ENCODE data around the gene PNLDC1. TPM values are rescaled to one million over a fixed set of nuclear protein-coding genes. Genes with fewer than 3 reads are reported as not detected.

The PNLDC1 gene
- total RNA-seq, 1 donor from 2014 or later, result 0.11 TPM

- no peaks in the 10 kb centered on the region for H3K79me2 ChIP-seq (ENCODE audit: insufficient read depth, low read length)
- H3K36me3 Mint-ChIP-seq (ENCODE audit: low read depth, unreplicated experiment), result no peaks in the 10 kb centered on the region
- H3K4me1 ChIP-seq (ENCODE audit: insufficient read depth, low read length), result no peaks in the 10 kb centered on the region
- H3K27me3 ChIP-seq (ENCODE audit: insufficient read depth, low read length), result peaks cover 3% of the 10 kb centered on the region
- no peaks in the 10 kb centered on the region for H3K4me1 Mint-ChIP-seq (ENCODE audit: low read depth, unreplicated experiment)
- H3K27me3 Mint-ChIP-seq (ENCODE audit: low read depth, unreplicated experiment), result peaks cover 3% of the 10 kb centered on the region
- no peak for DNase-seq (ENCODE audit: low read depth)
- no peaks in the 10 kb centered on the region for H3K9me3 Mint-ChIP-seq (ENCODE audit: unreplicated experiment)
- no peaks in the 10 kb centered on the region for H3K9me3 ChIP-seq (ENCODE audit: insufficient read depth, low read depth, low read length)
- no peak for FAIRE-seq
- H3K4me2 ChIP-seq (ENCODE audit: low read length), result no peak overlapping the region
- no peak for TF ChIP-seq EZH2 (IDR thresholded peaks at IDR 0.05; ENCODE audit: insufficient read depth, low read length)
- TF ChIP-seq, protein P1, sequence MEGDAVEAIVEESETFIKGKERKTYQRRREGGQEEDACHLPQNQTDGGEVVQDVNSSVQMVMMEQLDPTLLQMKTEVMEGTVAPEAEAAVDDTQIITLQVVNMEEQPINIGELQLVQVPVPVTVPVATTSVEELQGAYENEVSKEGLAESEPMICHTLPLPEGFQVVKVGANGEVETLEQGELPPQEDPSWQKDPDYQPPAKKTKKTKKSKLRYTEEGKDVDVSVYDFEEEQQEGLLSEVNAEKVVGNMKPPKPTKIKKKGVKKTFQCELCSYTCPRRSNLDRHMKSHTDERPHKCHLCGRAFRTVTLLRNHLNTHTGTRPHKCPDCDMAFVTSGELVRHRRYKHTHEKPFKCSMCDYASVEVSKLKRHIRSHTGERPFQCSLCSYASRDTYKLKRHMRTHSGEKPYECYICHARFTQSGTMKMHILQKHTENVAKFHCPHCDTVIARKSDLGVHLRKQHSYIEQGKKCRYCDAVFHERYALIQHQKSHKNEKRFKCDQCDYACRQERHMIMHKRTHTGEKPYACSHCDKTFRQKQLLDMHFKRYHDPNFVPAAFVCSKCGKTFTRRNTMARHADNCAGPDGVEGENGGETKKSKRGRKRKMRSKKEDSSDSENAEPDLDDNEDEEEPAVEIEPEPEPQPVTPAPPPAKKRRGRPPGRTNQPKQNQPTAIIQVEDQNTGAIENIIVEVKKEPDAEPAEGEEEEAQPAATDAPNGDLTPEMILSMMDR (IDR thresholded peaks at IDR 0.05; ENCODE audit: insufficient read depth, low read depth, low read length), result no peak
- H2AFZ ChIP-seq (ENCODE audit: low read depth, low read length), result no peak overlapping the region
- H3K27ac ChIP-seq (ENCODE audit: low read depth, low read length), result no peak overlapping the region
- no peak overlapping the region for H3K4me3 ChIP-seq (ENCODE audit: insufficient read depth, low read depth, low read length)
- H4K20me1 ChIP-seq (ENCODE audit: insufficient read depth, low read length), result no peaks in the 10 kb centered on the region
- H3K9ac ChIP-seq (ENCODE audit: low read length), result no peak overlapping the region
- H3K27ac Mint-ChIP-seq (ENCODE audit: unreplicated experiment), result no peak overlapping the region
- no peaks in the 10 kb centered on the region for H3K36me3 ChIP-seq (ENCODE audit: insufficient read depth, low read length)
- H3K4me3 Mint-ChIP-seq (ENCODE audit: unreplicated experiment), result no peak overlapping the region
These were observed 58.2 kb downstream of the PNLDC1 start for GRCh38 chr6:159858259-159858658.

DNA sequence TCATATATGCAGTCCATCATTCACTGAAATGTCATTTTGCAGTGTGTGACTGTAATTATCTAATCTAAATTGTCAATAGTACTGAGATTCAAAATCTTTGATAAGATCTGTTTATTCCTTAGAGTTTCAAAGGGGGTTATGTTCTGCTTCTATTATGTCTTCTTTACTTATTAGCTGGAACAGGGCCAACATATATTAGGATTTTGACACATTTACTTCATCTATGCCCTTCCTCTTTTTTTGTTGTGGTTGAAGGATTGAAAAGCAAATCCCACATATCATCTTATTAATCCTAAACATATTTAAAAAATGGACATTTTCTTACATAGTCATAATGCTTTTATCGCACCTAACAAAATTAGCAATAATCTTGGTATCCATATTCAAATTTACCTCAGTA lies 60.4 kb downstream of the PNLDC1 start:
- DNase-seq (ENCODE audit: low read depth) (no peak), FAIRE-seq (no peak)
- no peak overlapping the region for H3K9ac ChIP-seq (ENCODE audit: low read length)
- no peak overlapping the region for H3K4me3 Mint-ChIP-seq (ENCODE audit: unreplicated experiment)
- no peaks in the 10 kb centered on the region for H3K79me2 ChIP-seq (ENCODE audit: insufficient read depth, low read length)
- H3K4me2 ChIP-seq (ENCODE audit: low read length), result no peak overlapping the region
- peaks cover 3% of the 10 kb centered on the region for H3K27me3 ChIP-seq (ENCODE audit: insufficient read depth, low read length)
- H3K9me3 ChIP-seq (ENCODE audit: insufficient read depth, low read depth, low read length), result no peaks in the 10 kb centered on the region
- H3K36me3 ChIP-seq (ENCODE audit: insufficient read depth, low read length), result no peaks in the 10 kb centered on the region
- no peak overlapping the region for H3K27ac ChIP-seq (ENCODE audit: low read depth, low read length)
- H3K4me1 Mint-ChIP-seq (ENCODE audit: low read depth, unreplicated experiment), result no peaks in the 10 kb centered on the region
- no peak overlapping the region for H2AFZ ChIP-seq (ENCODE audit: low read depth, low read length)
- H3K27ac Mint-ChIP-seq (ENCODE audit: unreplicated experiment), result no peak overlapping the region
- H3K4me3 ChIP-seq (ENCODE audit: insufficient read depth, low read depth, low read length), result no peak overlapping the region
- no peaks in the 10 kb centered on the region for H4K20me1 ChIP-seq (ENCODE audit: insufficient read depth, low read length)
- no peaks in the 10 kb centered on the region for H3K4me1 ChIP-seq (ENCODE audit: insufficient read depth, low read length)
- no peaks in the 10 kb centered on the region for H3K36me3 Mint-ChIP-seq (ENCODE audit: low read depth, unreplicated experiment)
- H3K9me3 Mint-ChIP-seq (ENCODE audit: unreplicated experiment), result peaks cover 2% of the 10 kb centered on the region
- TF ChIP-seq, protein P1 (IDR thresholded peaks at IDR 0.05; ENCODE audit: insufficient read depth, low read depth, low read length), result no peak
- TF ChIP-seq EZH2 (IDR thresholded peaks at IDR 0.05; ENCODE audit: insufficient read depth, low read length), result no peak
- peaks cover 4% of the 10 kb centered on the region for H3K27me3 Mint-ChIP-seq (ENCODE audit: low read depth, unreplicated experiment)

DNA sequence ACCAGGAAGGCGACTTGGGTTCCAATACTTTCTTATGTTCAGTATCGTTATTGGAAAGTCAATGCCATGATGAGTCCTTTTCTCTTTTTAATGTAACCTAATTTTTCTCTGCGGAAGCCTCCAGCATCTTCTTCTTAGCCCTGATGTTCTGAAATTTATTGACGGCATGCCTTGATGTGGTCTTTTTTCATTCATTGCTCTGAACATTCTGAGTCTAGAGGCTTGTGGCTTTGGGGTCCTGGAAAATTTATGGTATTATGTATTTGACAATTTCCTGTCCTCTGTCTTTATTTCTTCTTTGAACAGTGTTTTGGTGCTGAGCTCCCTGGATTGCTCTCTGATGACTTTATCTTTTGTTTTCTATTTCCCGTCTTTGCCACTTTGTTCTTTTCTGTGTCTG lies 62.0 kb downstream of the PNLDC1 start:
- Mint-ChIP-seq H3K36me3 (ENCODE audit: low read depth, unreplicated experiment) (no peaks in the 10 kb centered on the region), H3K4me3 (ENCODE audit: unreplicated experiment) (no peak overlapping the region), H3K27me3 (ENCODE audit: low read depth, unreplicated experiment) (peaks cover 2% of the 10 kb centered on the region), H3K9me3 (ENCODE audit: unreplicated experiment) (peaks cover 2% of the 10 kb centered on the region), H3K27ac (ENCODE audit: unreplicated experiment) (no peak overlapping the region), H3K4me1 (ENCODE audit: low read depth, unreplicated experiment) (no peaks in the 10 kb centered on the region)
- no peaks in the 10 kb centered on the region for H3K36me3 ChIP-seq (ENCODE audit: insufficient read depth, low read length)
- no peaks in the 10 kb centered on the region for H3K79me2 ChIP-seq (ENCODE audit: insufficient read depth, low read length)
- peaks cover 3% of the 10 kb centered on the region for H3K27me3 ChIP-seq (ENCODE audit: insufficient read depth, low read length)
- H3K9ac ChIP-seq (ENCODE audit: low read length), result no peak overlapping the region
- no peak overlapping the region for H3K4me3 ChIP-seq (ENCODE audit: insufficient read depth, low read depth, low read length)
- H4K20me1 ChIP-seq (ENCODE audit: insufficient read depth, low read length), result no peaks in the 10 kb centered on the region
- H3K4me1 ChIP-seq (ENCODE audit: insufficient read depth, low read length), result no peaks in the 10 kb centered on the region
- TF ChIP-seq, protein P1 (IDR thresholded peaks at IDR 0.05; ENCODE audit: insufficient read depth, low read depth, low read length), result no peak
- no peak for TF ChIP-seq EZH2 (IDR thresholded peaks at IDR 0.05; ENCODE audit: insufficient read depth, low read length)
- no peak overlapping the region for H3K27ac ChIP-seq (ENCODE audit: low read depth, low read length)
- no peak overlapping the region for H2AFZ ChIP-seq (ENCODE audit: low read depth, low read length)
- H3K9me3 ChIP-seq (ENCODE audit: insufficient read depth, low read depth, low read length), result no peaks in the 10 kb centered on the region
- H3K4me2 ChIP-seq (ENCODE audit: low read length), result no peak overlapping the region
- DNase-seq (ENCODE audit: low read depth) (no peak), FAIRE-seq (no peak)
